NCI-H460 (cell line): ENCODE measurements around the gene MADD. TPM values are rescaled to one million over a fixed set of nuclear protein-coding genes. Genes with fewer than 3 reads are reported as not detected.
"Not testable (repeated sequence)": the region's sequence is repeated elsewhere in the genome, so short reads cannot be mapped to it uniquely, and the experiment has no call there.

Source experiments
- DNase-seq: peaks from one replicate; pipeline ENCODE4 v3.0.0-alpha.2; 2016; ENCODE audit warnings: low read depth; ENCODE audit errors: extremely low read depth
- total RNA-seq: library from RNA; depleted of rRNA; stranded (reverse); fragments of >200 nt; shearing (Covaris generic); gene quantifications from 2 replicates; pipeline ENCODE4 v1.2.3, GENCODE V29; 2014

Gene MADD
- total RNA-seq, 1 experiment from 2014 or later = 15.2 TPM

- DNase-seq = no peak
These were observed 47.3 kb downstream of the MADD start for GRCh38 chr11:47317064-47317828.

GRCh38 chr11:47318166-47318565 is 48.2 kb downstream of the MADD start:
- no peak for DNase-seq

GRCh38 chr11:47324520-47324919 is 54.6 kb downstream of the MADD start:
- no peak for DNase-seq

GRCh38 chr11:47325271-47326041 is 55.5 kb downstream of the MADD start:
- no peak for DNase-seq

- no peak for DNase-seq
These were observed 56.3 kb downstream of the MADD start for GRCh38 chr11:47326198-47326597.

- no peak for DNase-seq
These were observed 57.1 kb downstream of the MADD start for GRCh38 chr11:47327025-47327424.

- DNase-seq = no peak
These were observed 58.0 kb downstream of the MADD start for GRCh38 chr11:47327949-47328348.

- DNase-seq = no peak
These were observed 58.8 kb downstream of the MADD start for GRCh38 chr11:47328449-47329390.

- no peak for DNase-seq
These were observed 59.6 kb downstream of the MADD start for GRCh38 chr11:47329431-47329986.

- DNase-seq = no peak
These were observed 60.3 kb downstream of the MADD start for GRCh38 chr11:47329987-47330931.

- no peak for DNase-seq
These were observed 61.7 kb downstream of the MADD start for GRCh38 chr11:47331454-47332302.

- DNase-seq = no peak
These were observed 62.4 kb downstream of the MADD start for GRCh38 chr11:47332303-47332711.

- no peak for DNase-seq
These were observed 63.0 kb downstream of the MADD start for GRCh38 chr11:47332791-47333525.

- no peak for DNase-seq
These were observed 63.6 kb downstream of the MADD start for GRCh38 chr11:47333526-47333845.

GRCh38 chr11:47333886-47334443 is 64.0 kb downstream of the MADD start:
- DNase-seq = no peak

GRCh38 chr11:47334699-47335411 is 64.9 kb downstream of the MADD start:
- not testable (repeated sequence) for DNase-seq

GRCh38 chr11:47335733-47336132 is 65.8 kb downstream of the MADD start:
- DNase-seq = no peak
